Fibroblast of skin of right biceps (primary cell): ENCODE results near the gene TRIO.

Experiments used
- DNase-seq: peaks from one replicate; pipeline ENCODE4 v3.0.0-alpha.2; 2013

TRIO gene

DNA sequence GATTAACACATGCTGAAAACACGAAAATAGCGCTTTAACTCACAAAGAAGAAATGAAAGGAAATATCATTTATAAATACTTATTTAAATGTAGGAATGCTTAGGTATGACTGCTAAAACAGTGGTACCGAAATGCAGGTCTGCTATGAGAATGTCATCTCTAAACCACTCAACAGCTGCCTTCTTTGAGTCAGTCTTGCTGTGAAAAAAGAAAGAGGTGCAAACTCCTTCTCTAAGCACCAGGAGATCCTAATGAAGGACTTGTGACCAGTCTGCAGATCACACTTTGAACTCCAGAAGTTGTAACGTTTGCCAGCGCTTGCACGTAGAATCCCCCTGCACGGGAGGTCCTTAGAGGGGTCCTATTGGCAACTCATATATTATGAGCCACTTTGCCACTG lies 86.6 kb downstream of the TRIO start:
- no peak for DNase-seq

DNA sequence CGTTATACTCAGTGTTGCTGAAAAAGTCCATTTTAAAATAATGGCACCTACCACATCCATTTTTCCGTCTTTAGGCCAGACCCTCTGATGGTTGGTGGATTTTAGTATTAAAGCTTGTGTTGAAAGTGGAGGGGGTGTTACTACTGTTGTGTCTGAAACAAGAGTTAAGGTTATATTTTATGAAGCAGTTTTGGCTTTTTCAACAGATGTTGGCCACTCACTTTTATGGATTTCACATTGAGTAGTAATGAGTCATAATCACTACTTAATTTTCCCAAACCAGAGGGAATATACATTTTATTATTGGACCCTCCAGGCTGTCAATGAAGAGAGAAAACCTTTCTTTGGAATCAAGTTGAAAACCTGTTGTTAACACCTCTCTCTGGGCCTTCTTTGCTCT lies 88.0 kb downstream of the TRIO start:
- DNase-seq = peak; percentile 53

DNA sequence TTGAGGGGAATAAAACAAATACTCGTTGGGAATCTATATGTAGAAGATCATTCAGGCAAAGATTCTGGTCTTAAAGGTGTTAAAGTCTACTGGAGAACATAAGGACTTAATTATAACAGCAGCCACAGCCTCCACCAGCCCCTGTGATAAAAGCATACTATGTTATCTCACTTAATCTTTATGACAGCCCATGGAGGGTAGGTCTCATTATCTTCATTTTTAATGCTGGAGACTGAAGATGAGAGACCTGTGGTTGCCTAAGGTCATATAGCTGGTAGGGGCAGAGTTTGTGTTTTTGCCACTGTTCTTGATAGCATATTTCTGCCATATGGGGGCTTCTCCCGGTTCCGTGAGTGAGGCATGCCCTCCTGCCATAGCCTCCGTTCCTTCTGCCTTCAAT lies 88.7 kb downstream of the TRIO start:
- no peak for DNase-seq

DNA sequence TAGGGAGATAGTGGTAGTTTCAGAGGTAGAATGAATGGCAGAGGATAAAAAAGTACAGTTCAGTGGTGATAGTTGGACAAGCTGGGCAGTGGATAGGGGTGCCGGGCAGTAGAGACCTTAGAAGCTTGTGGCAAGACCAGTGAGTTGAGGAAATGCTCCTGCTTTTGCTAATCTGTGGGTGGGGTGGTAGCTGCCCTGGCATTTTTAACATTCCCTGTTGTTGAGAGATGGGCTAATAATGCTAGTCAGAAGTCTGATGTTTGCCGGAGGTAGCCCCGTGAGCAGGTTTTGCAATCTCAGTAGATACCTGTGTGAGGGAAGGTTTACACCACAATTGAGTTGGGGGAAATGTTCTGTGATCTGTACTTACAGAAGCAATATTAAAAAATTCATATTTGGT lies 91.1 kb downstream of the TRIO start:
- DNase-seq = no peak

DNA sequence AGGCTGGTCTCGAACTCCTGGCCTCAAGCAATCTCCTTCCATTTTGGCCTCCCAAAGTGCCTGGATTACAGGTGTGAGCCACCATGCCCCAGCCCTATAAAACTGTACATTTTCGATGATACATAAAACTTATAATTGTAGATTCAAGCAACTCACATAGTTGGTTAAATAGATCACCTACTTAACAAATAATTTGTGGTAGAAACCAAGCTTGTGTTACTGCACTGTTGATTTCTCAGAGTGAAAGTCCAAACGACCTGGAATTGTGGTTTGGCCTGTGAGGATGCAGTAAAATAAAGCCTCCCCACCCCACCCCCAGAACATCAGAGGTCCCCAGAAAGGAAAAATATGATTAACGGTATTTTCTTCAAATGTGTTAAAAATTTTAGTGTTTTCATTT lies 92.7 kb downstream of the TRIO start:
- no peak for DNase-seq

DNA sequence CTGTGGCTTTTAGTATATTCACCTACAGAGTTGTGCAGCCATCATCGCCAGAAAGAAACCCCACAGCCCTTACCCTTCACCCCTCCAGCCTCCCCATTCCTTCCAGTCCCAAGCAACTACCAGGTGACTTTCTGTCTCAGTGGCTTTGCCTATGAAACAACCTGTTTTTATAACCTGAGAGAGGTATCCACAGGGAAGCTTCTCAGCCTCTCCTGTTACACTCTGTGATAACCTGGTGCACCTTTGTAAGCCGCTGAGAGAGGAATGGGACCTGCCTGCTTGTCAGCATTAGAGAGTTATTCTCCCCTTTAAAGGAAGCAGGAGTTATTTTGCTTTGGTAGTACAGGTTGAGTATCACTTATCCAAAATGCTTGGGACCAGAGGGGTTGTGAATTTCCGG lies 93.6 kb downstream of the TRIO start:
- DNase-seq = no peak

DNA sequence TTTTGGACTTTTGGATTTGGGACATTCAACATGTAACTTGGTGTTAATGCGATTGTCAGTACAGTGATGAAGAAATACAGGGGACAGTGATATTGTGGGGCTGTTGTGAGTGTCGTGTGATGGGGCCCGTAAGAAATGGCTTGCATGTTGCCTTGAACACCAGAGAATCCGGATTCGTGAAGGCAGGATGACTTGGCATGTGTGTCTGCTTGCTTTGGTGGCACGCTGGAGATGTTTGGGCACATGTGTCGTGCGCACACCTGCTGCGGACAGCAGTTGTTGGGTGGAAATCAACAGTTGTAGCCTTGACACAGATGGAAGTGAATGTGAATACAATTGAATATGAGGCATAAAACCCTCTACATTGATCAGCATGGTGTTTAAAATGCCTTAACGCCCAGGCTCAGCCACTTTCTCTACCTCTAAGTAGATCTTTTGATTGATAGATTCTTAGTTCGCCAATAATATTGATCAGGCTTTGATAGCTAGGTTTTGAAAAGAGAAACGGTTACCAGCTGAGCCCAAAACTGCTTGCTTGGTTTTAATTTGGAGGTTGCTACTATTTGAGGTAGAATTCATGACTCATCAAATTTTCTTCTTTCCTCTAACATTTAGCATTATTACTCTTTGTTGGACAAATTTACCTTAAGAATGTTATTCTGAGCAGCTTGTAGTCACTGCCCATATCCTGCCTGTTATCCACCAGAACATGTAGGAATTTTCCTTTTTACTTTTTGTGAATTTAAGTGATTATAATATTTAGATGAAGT lies 94.4 kb downstream of the TRIO start:
- DNase-seq = peak; percentile 28

DNA sequence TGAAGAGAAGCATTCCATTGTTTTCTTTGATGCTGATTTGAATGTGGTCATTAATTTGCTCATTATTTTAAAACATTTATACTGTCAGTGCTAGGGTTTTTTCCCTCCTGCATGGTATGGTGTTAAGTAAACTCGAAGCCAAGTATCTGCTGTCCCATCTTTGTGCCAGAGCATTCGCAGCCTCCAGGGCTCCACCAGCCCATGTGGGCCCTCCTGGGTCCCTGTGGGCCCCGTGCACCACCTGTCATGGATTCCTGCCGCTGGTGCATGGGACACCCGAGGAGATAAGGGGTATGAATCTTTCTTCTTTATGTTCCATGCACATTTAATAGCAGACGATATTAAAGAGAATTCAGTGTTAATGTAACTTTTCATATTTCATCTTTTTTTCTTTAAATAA lies 95.1 kb downstream of the TRIO start:
- DNase-seq = no peak

DNA sequence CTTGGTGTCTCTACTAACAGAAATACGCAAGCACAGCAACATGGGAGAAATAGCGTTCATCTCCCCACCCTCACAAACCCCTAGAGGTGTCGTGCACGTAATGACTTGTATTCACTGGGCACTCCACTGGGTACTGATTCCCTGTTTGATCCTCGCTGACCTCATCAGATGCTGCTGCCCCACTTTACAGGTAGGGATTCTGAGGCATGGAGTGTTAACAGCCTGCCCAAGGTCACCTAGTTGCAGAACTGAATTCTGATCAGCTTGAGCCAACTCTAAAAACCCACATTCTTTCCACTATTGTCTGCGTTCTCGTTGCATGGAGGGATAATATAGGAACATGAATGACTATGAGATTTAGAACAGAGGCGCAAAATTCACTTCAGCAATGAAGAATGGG lies 96.3 kb downstream of the TRIO start:
- no peak for DNase-seq

DNA sequence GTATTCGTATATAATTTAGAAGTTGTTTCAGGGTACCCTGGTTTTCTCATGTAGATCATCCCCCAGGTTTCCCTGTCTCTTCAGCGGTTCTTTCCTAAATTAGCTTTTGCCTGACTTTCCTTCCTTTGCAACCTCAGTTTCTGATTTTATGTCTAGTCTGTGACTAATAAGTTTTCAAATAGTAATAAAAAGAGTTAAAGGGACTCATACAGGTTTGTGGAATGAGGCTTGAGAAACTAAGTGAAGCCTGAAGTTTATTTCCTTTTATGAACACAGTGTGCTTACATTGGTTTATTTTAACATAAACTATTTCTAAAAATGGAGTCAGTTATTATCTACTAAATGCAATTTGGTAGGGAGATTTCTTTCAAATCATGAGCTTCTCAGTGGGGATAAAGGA lies 96.8 kb downstream of the TRIO start:
- DNase-seq = no peak

DNA sequence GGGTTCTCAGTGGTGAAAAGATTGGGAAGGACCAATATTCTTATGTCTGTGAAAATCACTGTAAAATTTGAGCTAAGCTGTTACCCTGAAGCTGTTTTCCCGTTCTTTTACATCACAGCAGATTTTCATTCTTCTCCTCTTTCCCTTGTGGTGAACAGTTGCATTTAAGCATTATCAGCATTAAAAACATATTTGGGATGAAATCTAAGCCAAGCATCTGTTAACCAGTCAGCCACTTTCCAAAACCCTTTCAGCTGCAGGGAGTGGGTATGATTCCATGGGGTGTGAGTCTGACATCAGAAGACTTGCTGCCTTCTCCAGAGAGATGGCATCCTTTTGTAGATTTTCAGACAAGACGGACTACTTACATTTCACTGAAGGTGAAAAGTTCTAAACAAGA lies 97.2 kb downstream of the TRIO start:
- DNase-seq = peak; percentile 67

DNA sequence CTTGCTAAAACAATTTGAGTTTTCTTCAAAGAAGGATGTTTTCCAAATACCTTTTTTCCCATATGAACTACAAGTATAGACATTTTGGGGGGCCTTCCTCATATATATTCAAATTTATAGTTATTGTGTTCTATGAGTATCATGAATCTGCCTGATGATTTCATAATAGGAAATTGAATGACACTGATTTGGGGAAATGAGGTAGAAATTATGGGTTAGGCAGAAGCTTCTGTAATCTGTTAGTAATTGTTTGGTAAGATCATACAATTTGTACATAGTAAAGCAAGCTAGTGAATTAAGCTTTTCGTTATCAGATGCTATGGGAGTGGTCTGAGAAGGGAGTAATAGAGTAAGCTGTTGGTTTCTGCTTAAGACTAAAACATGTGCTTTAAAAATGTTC lies 98.0 kb downstream of the TRIO start:
- DNase-seq = no peak

DNA sequence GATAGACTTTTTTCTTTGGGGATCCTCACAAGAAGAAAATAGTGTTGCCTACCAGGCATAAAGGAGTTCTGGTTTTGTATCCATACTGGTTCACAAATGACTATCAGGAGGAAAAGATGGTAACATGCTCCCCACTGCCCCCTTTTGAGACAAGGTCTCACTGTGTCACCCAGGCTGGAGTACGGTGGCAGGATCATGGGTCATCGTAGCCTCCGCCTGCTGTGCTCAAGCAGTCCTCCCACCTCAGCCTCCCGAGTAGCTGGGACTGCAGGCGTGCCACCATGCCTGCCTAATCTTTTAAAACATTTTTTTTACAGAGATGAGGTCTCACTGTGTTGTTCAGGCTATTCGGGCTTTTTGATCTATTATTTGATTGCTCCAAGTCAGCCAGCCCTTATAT lies 99.3 kb downstream of the TRIO start:
- no peak for DNase-seq

DNA sequence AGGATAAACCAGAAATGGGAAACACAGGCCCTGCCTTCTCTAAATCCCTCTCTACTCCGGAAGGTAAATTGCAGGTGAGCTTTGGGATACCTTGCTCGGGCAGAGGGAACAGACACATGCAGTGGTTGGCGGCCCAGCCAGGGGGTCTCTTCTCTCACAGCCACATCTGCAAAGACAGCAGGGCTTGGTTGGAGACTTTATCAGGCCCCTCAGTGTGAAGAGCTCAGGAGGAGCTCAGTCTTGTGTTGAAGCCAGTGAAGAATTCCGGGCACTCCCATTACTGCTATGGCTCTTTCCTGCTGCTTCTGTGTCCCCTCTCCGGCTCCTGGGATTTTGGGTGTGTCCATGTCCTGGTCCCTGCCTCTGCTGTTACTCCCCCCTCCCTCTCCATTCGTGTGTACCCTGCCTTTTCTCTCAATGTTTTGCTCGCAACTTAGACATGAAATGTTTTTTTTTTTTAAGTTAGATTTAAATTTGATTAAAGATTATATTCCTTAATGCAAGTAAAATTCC lies 99.8 kb downstream of the TRIO start:
- no peak for DNase-seq

DNA sequence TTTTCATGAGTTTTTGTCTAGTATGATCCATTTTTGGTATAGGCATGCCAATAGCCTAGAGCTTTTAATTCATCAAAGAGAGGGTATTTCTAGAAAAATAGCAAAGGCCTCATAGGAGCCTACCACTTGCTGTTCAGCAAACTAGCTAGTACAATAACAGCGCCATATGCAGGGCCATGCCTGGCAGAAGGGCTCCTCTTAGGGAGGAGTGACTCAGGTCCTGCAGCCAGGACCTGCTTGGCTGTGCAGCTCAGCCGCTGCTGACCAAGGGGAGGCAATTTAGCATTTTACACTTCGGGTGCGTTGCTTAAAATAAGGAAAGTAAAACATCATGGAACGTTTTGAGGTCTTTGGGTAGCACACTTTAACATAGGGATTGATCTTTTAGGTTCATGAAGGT lies 100.6 kb downstream of the TRIO start:
- no peak for DNase-seq

DNA sequence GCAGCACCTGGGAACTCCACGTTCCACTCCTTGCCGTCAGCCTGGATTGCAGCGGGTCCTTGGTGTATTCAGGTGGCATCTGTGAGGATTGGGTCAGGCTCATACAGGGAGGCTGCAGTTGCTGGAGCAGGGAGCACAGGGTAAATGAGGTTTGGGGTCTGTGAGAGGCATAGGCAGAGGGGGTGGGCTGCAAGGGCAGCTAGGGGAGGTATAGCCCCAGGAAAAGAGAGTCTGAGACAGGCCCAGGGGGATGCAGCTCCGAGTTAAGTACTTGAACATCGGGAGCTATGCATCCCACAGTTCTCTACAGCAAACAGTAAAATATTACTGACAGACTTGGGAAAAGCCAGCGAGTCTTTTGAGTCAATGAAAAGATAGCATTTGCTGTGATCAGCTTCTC lies 101.6 kb downstream of the TRIO start:
- DNase-seq = no peak

DNA sequence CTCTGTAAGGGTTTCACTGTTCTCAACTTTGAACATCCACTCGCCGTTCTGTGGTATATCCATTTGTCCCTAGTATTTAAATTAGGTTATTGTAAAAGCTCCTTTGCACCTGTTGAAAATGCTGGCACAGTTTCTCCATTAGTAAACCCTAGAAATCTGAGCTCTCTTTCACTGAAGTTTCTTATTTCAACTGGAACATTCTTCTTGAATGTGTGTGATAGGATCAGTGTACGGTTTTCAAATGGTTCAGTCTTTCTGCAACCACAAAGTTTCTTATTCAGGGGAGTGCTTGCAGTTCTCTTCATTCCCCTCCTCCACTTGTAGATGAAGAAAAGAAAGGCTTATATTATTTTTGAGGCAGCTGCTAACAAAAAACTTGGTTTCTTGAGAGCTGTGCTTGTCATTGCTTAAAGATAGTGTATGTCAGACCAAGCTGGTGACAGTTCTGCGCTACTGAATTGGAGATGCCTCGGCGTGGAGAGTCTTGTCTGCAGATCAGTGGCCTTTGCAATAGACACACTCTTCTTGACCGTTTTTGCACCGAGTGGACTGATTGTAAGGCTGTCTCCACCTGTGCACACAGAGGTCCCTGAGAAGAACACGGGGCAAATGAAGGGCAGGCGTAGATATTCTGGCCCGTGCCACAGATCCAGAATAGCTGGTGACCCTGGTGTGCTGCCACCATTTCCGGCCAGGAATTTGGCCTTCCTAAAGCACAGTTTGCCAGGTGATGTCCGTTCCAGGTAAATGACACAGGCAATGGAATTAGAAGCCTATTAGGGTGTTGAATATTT lies 102.2 kb downstream of the TRIO start:
- DNase-seq = peak; percentile 53

DNA sequence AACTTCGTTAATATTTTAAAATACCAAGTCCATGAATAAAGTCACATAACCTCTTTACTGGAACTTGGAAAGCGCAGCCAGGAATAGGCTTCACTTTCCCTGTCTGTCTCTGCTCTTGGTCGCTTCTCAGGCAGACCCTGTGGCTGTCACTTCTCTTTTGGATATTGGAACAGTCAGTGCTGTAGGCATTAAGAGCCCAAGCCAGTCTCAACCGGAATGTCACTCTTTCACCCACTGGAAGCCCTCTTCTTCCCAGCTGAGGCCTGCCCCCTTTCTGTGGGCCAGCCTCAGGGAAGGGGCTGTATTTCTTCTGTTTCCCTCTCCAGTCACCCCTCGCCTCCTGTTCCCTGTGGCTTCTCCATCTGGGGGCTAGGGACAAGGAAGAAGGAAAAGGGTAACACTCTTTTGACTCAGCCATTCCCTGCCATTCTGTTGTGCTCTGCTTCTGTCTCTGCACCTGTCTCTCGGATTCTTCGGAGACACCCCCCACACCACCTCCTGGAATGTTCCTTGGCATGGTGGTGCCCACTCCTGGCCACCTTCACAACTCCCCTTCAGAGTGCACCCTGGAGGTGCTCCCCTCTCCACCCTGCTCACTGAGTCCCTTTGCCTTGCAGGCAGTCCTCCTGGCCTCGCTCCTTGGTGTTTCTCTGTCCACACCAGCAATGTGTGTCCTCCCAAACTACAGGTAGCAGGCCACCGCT lies 103.4 kb downstream of the TRIO start:
- no peak for DNase-seq

DNA sequence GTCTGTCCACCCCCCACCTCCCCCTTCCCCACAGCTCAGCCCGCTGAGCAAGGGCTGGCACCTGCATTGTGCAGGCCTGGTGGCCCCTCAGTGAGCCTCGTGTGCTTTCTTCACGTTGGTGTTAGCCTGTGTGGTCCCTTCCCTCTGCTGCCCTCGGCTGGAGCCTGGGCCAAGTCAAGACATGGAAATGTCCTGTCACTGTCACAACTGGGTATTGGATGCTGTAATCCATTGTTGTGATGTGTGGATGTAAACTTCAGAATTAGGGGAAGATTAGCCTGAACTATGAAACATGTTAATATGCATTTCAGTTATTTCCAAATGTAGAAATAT lies 103.9 kb downstream of the TRIO start:
- no peak for DNase-seq

DNA sequence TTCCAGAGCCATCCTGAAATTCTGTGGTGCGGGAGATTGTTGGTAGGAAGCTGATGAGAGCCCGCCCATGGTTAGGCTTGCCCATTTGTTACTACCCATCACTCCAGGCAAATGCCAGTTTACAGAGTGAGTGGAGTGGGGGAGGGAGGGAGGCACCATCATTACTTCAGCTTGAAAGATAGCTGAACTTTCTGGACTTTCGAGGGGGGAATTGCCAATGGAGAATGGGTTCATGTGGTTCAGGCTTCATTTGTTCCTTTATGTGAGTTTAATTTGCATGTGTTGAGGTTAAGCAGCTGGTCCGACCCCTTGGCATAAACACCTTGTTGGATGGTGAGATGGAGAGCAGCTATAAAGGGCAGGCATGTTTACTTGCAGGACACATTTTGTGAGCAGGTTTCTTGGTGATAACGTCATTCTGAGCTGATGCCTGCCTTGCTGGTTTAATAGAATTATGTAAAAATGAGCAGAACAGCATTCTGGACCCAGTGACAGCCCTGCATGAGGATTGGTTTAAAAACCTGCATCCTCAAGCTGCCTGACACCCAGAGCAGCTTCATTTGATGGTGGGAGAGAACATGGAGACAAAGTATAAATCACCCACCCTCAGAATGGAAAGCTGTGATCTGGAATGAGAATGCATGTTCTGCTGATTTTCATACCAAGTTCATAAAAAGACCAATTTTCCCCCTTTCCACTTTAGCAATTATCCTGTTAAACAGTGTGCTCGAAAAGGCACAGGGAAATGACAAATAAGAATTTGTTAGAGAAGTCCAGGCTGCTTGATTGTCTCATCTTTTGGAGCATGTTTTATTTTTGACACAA lies 106.3 kb downstream of the TRIO start:
- DNase-seq = no peak

DNA sequence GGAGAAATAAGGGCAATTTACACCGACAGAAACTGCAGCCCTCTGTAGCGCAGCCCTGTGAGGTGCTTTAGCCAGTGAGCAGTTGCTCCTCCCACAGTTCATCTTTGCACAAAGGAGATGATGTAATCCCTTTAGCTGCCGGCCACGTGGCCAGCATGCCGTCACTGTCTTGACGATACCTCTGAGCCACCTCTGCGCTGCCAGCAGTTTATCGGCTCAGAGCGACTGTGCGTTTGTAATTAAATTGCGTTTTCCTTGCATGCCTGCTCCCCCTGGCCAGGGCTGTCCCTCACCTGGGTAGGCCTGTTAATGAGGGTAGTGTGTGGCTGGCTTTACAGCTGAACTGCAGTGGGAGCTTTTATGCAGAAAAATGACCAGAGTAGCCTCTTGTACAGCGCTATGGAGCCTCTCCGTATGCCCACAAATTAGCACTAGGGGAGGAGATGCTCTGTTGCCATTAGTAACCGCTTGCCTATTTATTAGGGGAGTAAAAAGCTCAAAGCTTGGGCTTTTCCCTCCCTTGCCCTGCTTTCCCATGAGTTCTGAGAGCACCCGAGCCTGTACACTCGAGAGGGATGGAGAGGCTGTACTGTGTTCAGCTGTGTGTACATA lies 107.0 kb downstream of the TRIO start:
- DNase-seq = peak; percentile 88
